Breast epithelium (tissue), 4 donors: Measurements from ENCODE around the gene HEBP1. TPM values are rescaled to one million over a fixed set of nuclear protein-coding genes. Genes with fewer than 3 reads are reported as not detected.

Experiments used
- DNase-seq, 2 donors: peaks; one replicate each; pipeline ENCODE4 v3.0.0-alpha.2; 2019; ENCODE audit warnings: low spot score in 2 of 2
- H3K27ac ChIP-seq, 2 donors: fragments of 200-600 bp; sonication (generic) in 1 of 2; one replicate each; pipeline ENCODE4 v1.5.1; 2016 to 2019; ENCODE audit warnings: mild to moderate bottlenecking in 1 of 2
- H3K27me3 ChIP-seq, 2 donors: fragments of 200-600 bp; sonication (generic) in 1 of 2; one replicate each; pipeline versions ENCODE4 v1.5.1 to v1.6.0; 2017 to 2019; ENCODE audit warnings: control low read depth in 1 of 2, mild to moderate bottlenecking in 1 of 2
- H3K36me3 ChIP-seq: fragments of 200-600 bp; one replicate; pipeline ENCODE4 v1.5.1; 2019
- H3K4me1 ChIP-seq, 2 donors: fragments of 200-600 bp; sonication (generic); one replicate each; pipeline ENCODE4 v1.5.1; 2016 to 2019; ENCODE audit warnings: control low read depth in 1 of 2
- H3K4me3 ChIP-seq, 3 donors: fragments of 200-600 bp; sonication (generic); 1 replicate in 2 of 3; 2 replicates in 1 of 3; pipeline ENCODE4 v1.5.1; 2016 to 2019; ENCODE audit warnings: mild to moderate bottlenecking in 3 of 3, moderate library complexity in 2 of 3
- H3K9me3 ChIP-seq, 2 donors: fragments of 200-600 bp; sonication (generic) in 1 of 2; one replicate each; pipeline ENCODE4 v1.5.1; 2016 to 2019; ENCODE audit warnings: control low read depth in 1 of 2
- CTCF ChIP-seq, 3 donors: fragments of 450-650 bp; IDR thresholded peaks; one replicate each; pipeline ENCODE4 v1.5.1; 2016 to 2017; ENCODE audit warnings: antibody characterized with exemption in 3 of 3, mild to moderate bottlenecking in 3 of 3, moderate library complexity in 3 of 3
- POLR2A ChIP-seq: fragments of 450-650 bp; IDR thresholded peaks from one replicate; pipeline ENCODE4 v1.6.1; 2016; ENCODE audit warnings: antibody characterized with exemption, mild to moderate bottlenecking, moderate library complexity
- POLR2AphosphoS5 ChIP-seq, 3 donors: sonication (generic); formaldehyde crosslinking; IDR thresholded peaks; one replicate each; pipeline ENCODE4 v1.6.1; 2017; ENCODE audit warnings: antibody characterized with exemption in 3 of 3
- intact Hi-C: fragments of 100-400 bp; cut with DNase I; formaldehyde crosslinking; loops from one replicate; pipeline ENCODE4 v1.15.1; 2023; ENCODE audit warnings: low total_unique reads
- total RNA-seq, 3 donors: library from RNA; depleted of rRNA; stranded (reverse); fragments of >200 nt; gene quantifications; one replicate each; pipeline ENCODE4 v1.1.0, GENCODE V29; 2016

The HEBP1 gene
- total RNA-seq, 3 donors from 2014 or later = 36.4 to 64.5 (median 39.7) TPM

DNA sequence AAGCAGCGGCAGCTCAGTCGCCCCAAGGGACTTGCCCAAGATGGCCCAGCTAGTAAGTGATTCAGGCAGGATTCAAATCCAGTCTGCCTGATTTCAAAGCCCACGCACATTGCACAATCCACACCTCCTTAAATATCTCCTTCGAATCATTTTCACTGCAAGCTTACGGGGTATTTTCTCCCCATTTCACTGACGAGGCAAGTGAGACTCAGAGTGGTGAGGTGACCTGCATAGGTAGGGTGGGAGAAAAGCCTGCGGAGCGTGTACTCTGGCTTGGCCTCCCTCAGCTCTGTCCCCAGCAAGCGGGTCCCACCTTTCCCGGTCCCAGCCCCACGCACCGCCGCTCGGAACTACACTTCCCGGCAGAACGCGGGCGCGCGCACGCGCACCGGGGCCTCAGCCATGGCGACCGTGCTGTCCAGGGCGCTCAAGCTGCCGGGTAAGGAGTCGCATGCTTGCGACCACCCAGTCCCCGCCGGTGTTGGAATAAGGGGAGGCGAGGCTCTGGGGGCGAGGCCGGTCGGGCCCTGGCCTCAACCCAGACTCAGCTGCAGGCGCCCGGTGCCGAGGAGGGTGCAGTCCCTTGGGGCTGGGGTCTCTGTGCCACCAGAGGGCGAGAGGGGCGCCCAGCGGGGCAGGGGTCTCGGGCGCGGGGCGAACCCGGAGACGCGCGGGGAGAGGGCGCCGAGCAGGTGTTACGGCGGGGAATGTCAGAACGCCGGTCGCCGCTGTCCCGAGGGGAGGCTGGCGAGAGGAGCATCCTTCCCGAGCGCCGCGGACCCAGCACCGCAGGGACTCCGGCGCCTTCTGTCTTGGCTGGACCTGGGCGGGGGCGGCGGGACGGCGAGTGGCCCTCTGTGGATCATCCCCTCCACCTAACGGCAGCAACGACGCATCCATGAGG lies 44.2 kb upstream of the HEBP1 start, which contains the start of gene FAM234B:
TSS of gene FAM234B (plus strand) at position 380 of the 904 bp plus-strand sequence. CDS start at position 403, 23 bp downstream.
- TF ChIP-seq POLR2AphosphoS5 (IDR thresholded peaks at IDR 0.05) (peak in 1 of 3 donors; percentile 41), POLR2A (peak; percentile 22), CTCF (IDR thresholded peaks at IDR 0.05) (no peak)
- Histone ChIP-seq H3K4me1 (no peaks in the 10 kb centered on the region), H3K27me3 (no peaks in the 10 kb centered on the region), H3K4me3 (peak within 1 kb of the TSS; percentile 91 to 100 (median 96)), H3K9me3 (no peaks in the 10 kb centered on the region), H3K27ac (peak within 1 kb of the TSS; percentile 63 to 75), H3K36me3 (no peaks in the 10 kb centered on the region)
- intact Hi-C loops = no loop called here
- peak; percentile 27 to 74 for DNase-seq

DNA sequence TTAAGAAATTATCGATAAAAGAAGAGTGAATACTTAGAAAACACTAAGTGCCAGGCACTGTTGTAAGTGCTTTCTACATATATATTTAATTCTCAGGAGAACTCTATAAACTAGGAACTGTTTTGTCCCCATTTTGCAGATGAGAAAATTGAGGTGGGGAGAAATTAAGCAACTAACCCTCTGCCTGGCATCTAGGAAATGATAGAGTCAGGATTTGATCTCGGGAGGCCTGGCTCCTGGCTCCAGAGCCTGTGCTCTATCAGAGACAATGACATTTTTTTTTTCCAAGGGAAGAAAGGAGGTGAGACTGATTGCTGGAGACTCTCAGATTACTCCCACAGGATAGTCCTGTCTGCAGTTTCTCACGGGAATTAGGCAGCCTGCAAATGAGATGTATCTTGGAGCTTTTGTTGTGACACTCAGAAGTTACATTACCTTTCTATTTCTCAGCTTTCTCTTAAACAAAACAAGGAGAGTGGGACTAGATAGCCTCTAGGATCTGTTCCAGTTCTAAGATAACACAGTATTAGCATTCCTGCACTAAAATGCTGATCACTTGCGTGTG lies 42.7 kb upstream of the HEBP1 start:
- DNase-seq = no peak
- TF ChIP-seq CTCF (IDR thresholded peaks at IDR 0.05) = no peak
- no peak for TF ChIP-seq POLR2AphosphoS5 (IDR thresholded peaks at IDR 0.05)
- TF ChIP-seq POLR2A = no peak
- no peaks in the 10 kb centered on the region for H3K36me3 ChIP-seq
- no peaks in the 10 kb centered on the region for H3K27me3 ChIP-seq
- no peak overlapping the region for H3K4me3 ChIP-seq
- H3K4me1 ChIP-seq = no peaks in the 10 kb centered on the region
- no peak overlapping the region for H3K27ac ChIP-seq
- H3K9me3 ChIP-seq = no peaks in the 10 kb centered on the region
- intact Hi-C loops = no loop called here

DNA sequence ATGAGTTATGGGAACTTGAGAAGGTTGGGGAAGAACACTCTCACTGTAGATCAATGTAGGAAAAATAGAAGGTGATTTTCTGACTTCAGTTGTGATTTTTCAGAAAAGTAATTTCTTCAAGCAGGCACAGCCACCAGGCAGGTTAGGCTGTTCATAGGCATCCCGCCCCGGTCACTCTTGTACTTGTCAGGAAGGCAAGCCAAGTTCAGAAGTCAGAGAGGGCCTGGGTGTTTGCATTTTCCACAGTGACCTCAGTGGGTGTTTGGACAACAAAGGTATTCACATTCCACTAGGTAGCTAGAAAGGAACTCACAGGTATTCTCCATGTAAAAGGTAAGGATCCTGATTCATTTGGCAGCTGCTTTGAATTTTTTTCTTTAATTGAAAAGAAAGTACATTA lies 41.2 kb upstream of the HEBP1 start:
- intact Hi-C loops = no loop called here
- Histone ChIP-seq H3K9me3 (no peaks in the 10 kb centered on the region), H3K4me3 (no peak overlapping the region), H3K36me3 (no peaks in the 10 kb centered on the region), H3K27ac (peak overlapping the region in 1 of 2 donors; percentile 21), H3K27me3 (no peaks in the 10 kb centered on the region), H3K4me1 (no peaks in the 10 kb centered on the region)
- no peak for DNase-seq
- TF ChIP-seq POLR2A (no peak), POLR2AphosphoS5 (IDR thresholded peaks at IDR 0.05) (no peak), CTCF (IDR thresholded peaks at IDR 0.05) (no peak)

DNA sequence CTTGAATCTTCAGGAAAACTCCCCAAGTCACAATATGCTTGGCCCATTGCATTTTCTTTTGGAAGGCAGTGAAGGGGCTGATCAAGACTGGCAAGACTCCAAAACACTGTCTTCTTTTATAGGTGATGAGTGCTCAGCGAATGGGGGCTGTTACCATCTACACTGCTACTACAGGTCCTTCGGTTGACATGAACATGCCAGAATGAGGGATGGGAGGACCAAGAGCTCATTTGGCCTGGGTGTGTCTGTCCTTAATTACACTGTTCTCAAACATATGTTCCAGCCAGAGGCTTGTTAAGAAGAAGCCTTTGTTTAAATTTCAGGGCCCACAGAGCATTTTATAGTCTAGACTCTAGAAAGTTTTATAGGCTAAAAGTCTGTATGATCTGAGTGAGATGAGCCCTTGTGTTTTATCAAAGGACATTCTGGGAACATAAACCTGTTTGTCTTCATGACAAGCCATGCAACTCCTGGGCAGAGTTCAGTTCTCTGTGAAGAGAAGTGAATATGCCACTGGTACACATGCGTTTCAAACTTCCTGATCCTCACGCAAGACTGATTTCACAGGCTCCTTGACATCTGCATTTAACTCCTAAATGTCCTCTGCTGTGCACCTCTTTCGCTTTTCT lies 39.4 kb upstream of the HEBP1 start:
- TF ChIP-seq CTCF (IDR thresholded peaks at IDR 0.05) (no peak), POLR2A (no peak), POLR2AphosphoS5 (IDR thresholded peaks at IDR 0.05) (no peak)
- no peak for DNase-seq
- Histone ChIP-seq H3K27me3 (no peaks in the 10 kb centered on the region), H3K27ac (no peak overlapping the region), H3K4me1 (no peaks in the 10 kb centered on the region), H3K9me3 (no peaks in the 10 kb centered on the region), H3K36me3 (no peaks in the 10 kb centered on the region), H3K4me3 (no peak overlapping the region)
- intact Hi-C loops = no loop called here
